WERI-Rb-1 (cell line): ENCODE results near the gene TPP1.

Experiments
- DNase-seq: peaks from one replicate; pipeline ENCODE4 v3.0.0-alpha.2; 2020
- H3K27ac ChIP-seq: fragments of 250-450 bp; sonication (Bioruptor Pico); 2 replicates; pipeline ENCODE4 v1.5.1; 2020; ENCODE audit warnings: mild to moderate bottlenecking, moderate library complexity
- H3K27me3 ChIP-seq: fragments of 250-450 bp; sonication (Bioruptor Pico); 2 replicates; pipeline ENCODE4 v1.5.1; 2021; ENCODE audit warnings: mild to moderate bottlenecking, low read depth, moderate library complexity; ENCODE audit not compliant: insufficient read depth, severe bottlenecking
- H3K36me3 ChIP-seq: fragments of 250-450 bp; sonication (Bioruptor Pico); 2 replicates; pipeline ENCODE4 v1.5.1; 2020; ENCODE audit warnings: mild to moderate bottlenecking, moderate library complexity
- H3K4me3 ChIP-seq: 2 replicates; pipeline ENCODE4 v1.5.1; 2011; ENCODE audit warnings: low read depth, mild to moderate bottlenecking, control low read depth, low read length
- H3K9me3 ChIP-seq: fragments of 250-450 bp; sonication (Bioruptor Pico); 2 replicates; pipeline ENCODE4 v1.5.1; 2021; ENCODE audit warnings: mild to moderate bottlenecking, moderate library complexity; ENCODE audit not compliant: severe bottlenecking
- CTCF ChIP-seq: IDR thresholded peaks from 2 replicates; pipeline ENCODE4 v1.5.1; 2011; ENCODE audit warnings: low read depth, mild to moderate bottlenecking, control low read depth, inconsistent platforms, low read length

TPP1 gene

GRCh38 chr11:6588018-6588417 lies 31.2 kb downstream of the TPP1 start:
- H3K36me3 ChIP-seq, result 0 out of 2 replicates have a peak, but pooled peaks cover 3% of the 10 kb centered on the region
- H3K27ac ChIP-seq, result no peak overlapping the region
- H3K27me3 ChIP-seq, result no peaks in the 10 kb centered on the region
- no peak for TF ChIP-seq CTCF
- no peak for DNase-seq
- no peak overlapping the region for H3K4me3 ChIP-seq
- peaks cover 12% of the 10 kb centered on the region for H3K9me3 ChIP-seq

GRCh38 chr11:6587360-6587953 lies 31.8 kb downstream of the TPP1 start:
- no peak overlapping the region for H3K27ac ChIP-seq
- no peaks in the 10 kb centered on the region for H3K27me3 ChIP-seq
- DNase-seq, result no peak
- TF ChIP-seq CTCF, result no peak
- no peak overlapping the region for H3K4me3 ChIP-seq
- peaks cover 12% of the 10 kb centered on the region for H3K9me3 ChIP-seq
- 0 out of 2 replicates have a peak, but pooled peaks cover 3% of the 10 kb centered on the region for H3K36me3 ChIP-seq

GRCh38 chr11:6586434-6587359 lies 32.5 kb downstream of the TPP1 start:
- Histone ChIP-seq H3K9me3 (peaks cover 12% of the 10 kb centered on the region), H3K27ac (no peak overlapping the region)
- no peak for TF ChIP-seq CTCF

GRCh38 chr11:6584528-6584927 lies 34.7 kb downstream of the TPP1 start:
- peaks cover 12% of the 10 kb centered on the region for H3K9me3 ChIP-seq
- TF ChIP-seq CTCF, result no peak
- H3K27me3 ChIP-seq, result no peaks in the 10 kb centered on the region
- DNase-seq, result no peak
- H3K27ac ChIP-seq, result no peak overlapping the region
- no peaks in the 10 kb centered on the region for H3K36me3 ChIP-seq
- no peak overlapping the region for H3K4me3 ChIP-seq

More at GRCh38 chr11:6586434-6587359, 32.5 kb downstream of the TPP1 start:
- Histone ChIP-seq H3K36me3 (0 out of 2 replicates have a peak, but pooled peaks cover 1% of the 10 kb centered on the region), H3K27me3 (no peaks in the 10 kb centered on the region), H3K4me3 (no peak overlapping the region)
- no peak for DNase-seq

- Histone ChIP-seq H3K27me3 (no peaks in the 10 kb centered on the region), H3K4me3 (no peak overlapping the region), H3K9me3 (peaks cover 12% of the 10 kb centered on the region), H3K27ac (no peak overlapping the region), H3K36me3 (no peaks in the 10 kb centered on the region)
- no peak for DNase-seq
- TF ChIP-seq CTCF, result no peak
Measured at GRCh38 chr11:6583584-6583983, 35.6 kb downstream of the TPP1 start.
